HG02970 (cell line): ENCODE measurements around the gene SMAD7.

Experiments used
- ATAC-seq: cut with Tn5 transposase; IDR thresholded peaks from one replicate; pipeline ENCODE4 v1.9.1; 2021; ENCODE audit warnings: mild to moderate bottlenecking, moderate library complexity, moderate number of reproducible peaks; ENCODE audit not compliant: unreplicated experiment, low FRiP score

Gene SMAD7

GRCh38 chr18:48919547-48919946 is 31.2 kb downstream of the SMAD7 start:
- ATAC-seq = no peak

DNA sequence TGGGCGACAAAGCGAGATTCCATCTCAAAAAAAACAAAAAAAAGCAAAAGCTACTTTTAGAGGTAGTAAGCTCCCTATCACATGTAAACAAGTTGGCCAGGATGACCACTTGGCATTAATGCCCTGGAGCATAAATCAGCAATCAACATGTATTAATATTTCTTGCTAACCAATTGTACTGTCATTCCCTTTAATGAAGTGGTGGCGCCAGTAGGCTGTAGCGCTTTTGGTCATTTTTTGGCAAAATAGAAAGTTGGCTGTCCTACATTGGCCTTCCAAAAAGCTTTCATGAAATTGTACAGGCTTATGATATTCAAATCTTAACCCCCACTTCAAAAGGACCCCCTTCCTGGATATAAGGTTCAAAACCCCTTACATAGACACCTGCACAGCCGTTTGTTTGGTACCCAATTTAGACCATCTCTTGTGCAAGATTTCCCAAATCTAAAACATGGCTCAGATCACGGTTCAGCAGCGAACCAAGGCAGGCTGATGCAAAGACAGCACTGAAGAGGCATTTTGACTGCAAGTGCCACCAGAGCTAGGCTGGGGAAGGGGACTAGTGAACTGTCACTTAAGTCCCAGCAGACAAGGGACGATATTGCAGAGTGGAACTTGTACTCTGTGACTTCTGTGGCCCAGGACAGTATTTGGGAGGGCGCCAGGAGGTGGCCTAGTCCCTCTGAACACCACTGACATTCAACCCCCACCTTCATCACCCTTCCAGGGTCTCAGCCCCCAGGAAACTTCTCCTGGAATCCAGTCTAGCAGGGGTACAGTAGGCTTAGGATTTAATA is 31.9 kb downstream of the SMAD7 start:
- ATAC-seq = no peak

DNA sequence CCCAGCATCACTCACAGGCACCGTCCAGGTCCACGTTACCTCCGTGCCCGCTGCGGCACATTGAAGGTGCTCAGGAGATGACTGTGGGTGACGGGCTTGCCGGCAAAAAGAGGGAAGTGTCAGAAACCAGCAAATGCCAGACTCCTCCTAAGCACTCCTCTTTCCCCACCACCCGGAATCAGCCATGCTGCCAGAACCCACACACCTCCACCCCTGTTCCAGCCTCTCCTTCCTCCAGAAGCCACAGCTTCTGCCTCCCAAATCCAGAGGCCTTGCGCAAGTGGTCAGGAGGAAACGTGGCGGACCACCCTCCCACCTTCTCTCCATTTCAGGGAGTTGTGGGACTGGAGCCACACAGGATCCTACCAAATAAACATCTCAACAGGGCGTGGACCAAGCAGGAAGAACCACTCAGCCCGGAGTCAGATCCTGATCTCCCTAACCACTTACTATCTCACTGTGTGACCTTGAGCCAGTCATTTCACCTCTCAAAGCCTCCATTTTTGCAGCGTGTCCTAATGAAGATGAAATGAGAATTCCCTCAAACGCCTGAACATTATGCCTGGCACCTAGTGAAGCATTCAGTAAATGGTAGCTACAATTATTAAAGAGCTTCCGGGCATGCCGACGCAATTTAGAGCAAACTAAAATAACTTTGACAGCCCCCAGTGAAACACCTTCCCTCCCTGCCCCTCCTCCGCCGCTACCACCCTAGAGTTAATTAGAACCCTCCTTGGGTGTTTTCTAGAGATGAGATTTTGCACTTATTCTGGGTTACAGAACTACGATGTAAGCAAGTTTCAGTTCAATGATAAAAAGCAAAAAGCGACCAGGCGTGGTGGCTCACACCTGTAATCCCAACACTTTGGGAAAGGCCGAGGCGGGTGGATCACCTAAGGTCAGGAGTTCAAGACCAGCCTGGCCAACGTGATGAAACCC is 32.9 kb downstream of the SMAD7 start:
- no peak for ATAC-seq

- ATAC-seq = no peak
Observed at GRCh38 chr18:48915626-48916425, 34.9 kb downstream of the SMAD7 start.

DNA sequence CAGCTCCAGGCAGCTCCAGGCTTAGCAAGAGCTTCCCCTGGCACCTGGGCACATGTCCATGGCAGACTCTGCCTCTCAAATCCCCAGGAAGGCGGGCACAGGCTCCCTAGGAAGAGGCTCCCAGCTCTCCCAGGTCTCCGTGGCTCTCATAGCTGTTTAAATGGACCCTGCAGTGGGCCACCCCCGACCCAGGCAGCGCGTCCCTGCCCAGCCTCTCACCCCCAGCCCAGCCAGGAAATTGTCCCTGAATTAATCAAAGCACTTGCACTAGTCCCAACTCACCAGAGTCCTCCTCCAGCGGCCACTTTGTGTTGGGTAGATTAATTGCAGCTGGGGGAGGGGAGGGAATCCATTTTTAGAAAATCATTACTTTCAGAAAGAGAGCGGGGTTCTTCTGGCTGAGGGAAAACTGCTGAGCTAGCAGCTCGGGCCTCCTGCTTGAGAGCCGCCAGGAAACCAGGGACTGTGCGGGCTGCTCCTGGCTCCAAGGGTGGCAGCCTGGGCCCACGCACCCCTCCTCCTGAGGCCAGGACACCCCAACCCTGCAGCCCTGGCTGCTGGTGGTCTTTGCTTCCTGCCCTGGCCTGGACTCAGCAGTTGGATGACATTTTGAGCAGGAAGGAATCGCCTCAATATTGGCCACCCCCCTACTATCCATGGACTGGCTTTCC is 36.0 kb downstream of the SMAD7 start:
- ATAC-seq = no peak

GRCh38 chr18:48913775-48914174 is 37.0 kb downstream of the SMAD7 start:
- no peak for ATAC-seq

DNA sequence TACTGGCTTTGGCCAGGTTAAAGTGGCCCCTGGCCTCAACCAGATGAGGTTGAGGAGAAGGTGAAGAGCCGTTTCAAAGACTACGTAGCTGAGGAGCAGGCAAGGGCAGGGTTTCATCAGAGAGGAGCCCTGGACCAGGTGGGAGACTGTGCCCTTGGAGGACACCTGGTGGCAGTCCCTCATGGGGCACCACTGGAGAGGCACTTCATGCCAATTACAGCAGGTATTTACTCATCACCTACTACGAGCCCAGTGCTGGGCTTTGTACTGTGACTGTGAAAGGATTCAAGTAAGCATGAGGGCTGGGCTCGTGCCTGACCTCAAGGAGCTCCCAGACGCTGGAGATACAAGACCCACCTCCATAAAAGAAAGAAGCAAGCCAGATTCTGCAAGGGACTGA is 37.6 kb downstream of the SMAD7 start:
- no peak for ATAC-seq

GRCh38 chr18:48910972-48911545 is 39.7 kb downstream of the SMAD7 start:
- no peak for ATAC-seq

- no peak for ATAC-seq
Observed at GRCh38 chr18:48909721-48910120, 41.0 kb downstream of the SMAD7 start.

DNA sequence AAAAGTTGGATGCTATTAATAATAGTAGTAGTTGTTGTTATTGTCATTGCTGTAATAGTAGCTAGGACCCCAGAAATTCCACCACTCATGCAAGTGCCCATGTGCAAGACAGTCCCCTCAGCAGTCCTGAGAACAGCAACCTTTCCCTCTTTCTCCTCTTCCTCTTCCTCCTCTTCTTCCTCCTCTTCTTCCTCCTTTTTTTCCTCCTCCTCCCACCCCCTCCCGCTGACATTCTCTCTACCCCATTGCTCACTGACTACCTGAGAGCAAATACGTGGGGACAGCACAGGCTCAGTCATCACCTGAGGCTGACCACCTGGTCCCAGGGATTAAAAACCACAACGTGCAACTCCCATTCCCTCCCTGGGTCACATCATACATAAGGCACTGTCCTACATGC is 41.8 kb downstream of the SMAD7 start:
- ATAC-seq = no peak

DNA sequence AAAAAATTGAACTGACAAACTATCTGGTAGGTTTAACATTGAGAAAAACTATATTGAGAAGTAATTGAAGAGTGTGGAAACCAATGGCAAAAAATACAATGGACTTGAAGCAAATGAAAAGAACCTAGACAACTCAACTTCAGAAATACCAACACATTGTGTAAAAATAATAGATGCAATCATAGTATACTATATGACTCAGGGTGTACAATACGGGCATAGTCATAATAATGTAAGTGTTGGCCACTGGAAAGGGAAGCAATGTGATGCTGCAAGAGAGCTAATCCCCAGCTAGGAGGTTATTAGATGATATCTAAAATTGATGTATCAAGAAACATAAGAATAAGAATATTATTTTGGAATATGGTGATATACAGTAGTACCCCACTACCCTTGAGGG is 45.3 kb downstream of the SMAD7 start:
- no peak for ATAC-seq

GRCh38 chr18:48904847-48905394 is 45.8 kb downstream of the SMAD7 start:
- no peak for ATAC-seq

- ATAC-seq = no peak
Observed at GRCh38 chr18:48904091-48904490, 46.7 kb downstream of the SMAD7 start.

GRCh38 chr18:48902856-48903601 is 47.7 kb downstream of the SMAD7 start:
- ATAC-seq = no peak

- no peak for ATAC-seq
Observed at GRCh38 chr18:48902023-48902855, 48.5 kb downstream of the SMAD7 start.

DNA sequence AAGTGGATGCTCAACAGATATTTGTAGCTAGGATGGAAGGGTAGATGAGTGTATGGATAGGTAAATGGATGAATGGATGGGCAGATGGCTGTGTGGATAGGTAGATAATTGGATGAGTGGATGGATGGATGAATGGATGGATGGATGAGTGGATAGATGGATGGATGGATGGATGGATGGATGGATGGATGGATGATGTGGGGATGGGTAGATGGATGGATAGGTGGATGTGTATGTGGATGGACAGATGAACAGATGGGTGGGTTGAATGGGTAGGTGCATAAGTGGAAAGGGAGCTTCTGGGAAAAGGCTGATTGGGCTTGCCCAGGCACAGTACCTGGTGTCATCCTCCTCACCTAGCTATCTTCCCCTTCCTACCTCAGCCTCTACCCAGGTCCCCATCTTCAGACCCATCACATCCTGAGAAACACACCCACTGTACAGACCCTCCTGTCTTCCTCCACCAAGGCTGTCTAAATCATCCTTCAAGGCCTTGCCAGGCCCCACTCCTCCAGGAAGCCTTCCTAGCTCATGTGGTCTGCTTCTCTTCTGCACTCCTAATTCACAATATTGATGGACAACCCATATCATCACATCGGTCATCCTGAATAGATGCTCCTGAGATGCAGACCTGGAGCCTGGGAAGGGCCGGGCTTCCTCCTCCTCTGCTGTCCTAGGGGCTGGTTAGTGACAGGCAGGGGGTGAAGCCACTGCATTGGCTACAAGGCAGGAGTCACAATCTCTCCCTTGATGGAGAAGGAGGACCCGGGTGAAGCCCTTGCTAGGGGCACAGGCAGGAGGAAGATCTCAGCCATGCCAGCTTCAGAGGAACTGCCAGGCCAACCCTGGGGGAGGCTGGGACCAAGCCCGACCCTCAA is 49.4 kb downstream of the SMAD7 start:
- no peak for ATAC-seq

- ATAC-seq = no peak
Observed at GRCh38 chr18:48900469-48900868, 50.3 kb downstream of the SMAD7 start.
